H1 (cell line): ENCODE results near the gene PHRF1. TPM values are rescaled to one million over a fixed set of nuclear protein-coding genes. Genes with fewer than 3 reads are reported as not detected.

ENCODE experiments used
- BCL11A ChIP-seq, 2 experiments: IDR thresholded peaks; one replicate each; pipeline ENCODE4 v1.6.1; 2011; ENCODE audit warnings: low read depth in 2 of 2, low read length in 2 of 2, mild to moderate bottlenecking in 2 of 2
- PHF8 ChIP-seq: fragments of 200-600 bp; sonication (generic); conservative IDR thresholded peaks from 2 replicates; pipeline ENCODE4 v1.7.1; 2012; ENCODE audit warnings: low read depth, mild to moderate bottlenecking, inconsistent platforms, low read length, moderate library complexity
- SP1 ChIP-seq: IDR thresholded peaks from 2 replicates; pipeline ENCODE4 v1.6.1; 2011; ENCODE audit warnings: low read depth, low read length
- polyA plus RNA-seq, 7 experiments: library from polyadenylated mRNA; depleted of rRNA in 3 of 7; stranded (reverse) in 5 of 7; unstranded in 2 of 7; fragments of >200 nt in 5 of 7; fragments of 200-250 nt in 2 of 7; gene quantifications; 1 replicate in 5 of 7; 2 replicates in 1 of 7; 4 replicates in 1 of 7; pipeline versions ENCODE4 v1.2.1 to v1.2.3, GENCODE V29; 2011 to 2013; ENCODE audit warnings: missing spikeins in 2 of 7, mixed read lengths in 2 of 7
- total RNA-seq: library from RNA; stranded (reverse); fragmentation: NEBNext Ultra II Directional; extraction: Animal tissue kit (Norgen Biotek cat#: 25700); gene quantifications from 2 replicates; pipeline ENCODE4 v1.2.1, GENCODE V29; 2021

The PHRF1 gene
- total and polyA plus RNA-seq, 2 of the 8 experiments (the other 6 are each of a cell fraction or from before 2014, with no cell fraction given), result 13.4 to 37.3 TPM

DNA sequence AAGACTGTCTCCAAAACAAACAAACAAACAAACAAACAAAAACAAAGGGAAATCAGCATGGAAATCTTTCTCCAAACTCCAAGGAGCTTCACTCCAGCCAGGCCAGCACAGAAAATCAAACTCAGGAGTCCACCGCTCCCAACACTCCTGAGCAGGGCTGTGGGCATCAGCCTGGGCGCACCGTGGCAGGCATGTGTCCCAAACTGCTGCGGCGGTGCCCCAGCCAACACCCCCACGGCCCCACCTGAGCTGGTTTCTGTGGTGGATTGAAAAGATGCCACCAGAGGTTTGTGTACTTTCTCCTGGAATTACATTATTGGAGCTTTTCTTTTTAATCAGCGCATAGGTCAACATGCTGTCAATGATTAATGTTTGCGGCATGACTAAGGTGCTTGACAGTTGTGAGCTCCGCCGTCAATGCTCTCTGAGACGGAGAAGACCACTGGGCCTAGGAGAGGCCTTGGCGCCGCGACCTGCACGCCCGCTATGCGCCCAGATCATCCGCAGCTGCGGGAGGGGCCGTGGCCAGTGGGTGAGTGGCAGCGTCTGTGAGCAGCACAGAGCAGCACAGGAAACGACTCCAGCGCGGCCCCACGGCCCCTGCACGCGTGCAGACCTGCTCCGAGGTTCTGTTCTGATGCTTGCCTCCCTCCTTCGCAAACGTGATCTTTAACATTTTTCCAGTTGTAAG, 78.9 kb downstream of the PHRF1 start (continued):
- TF ChIP-seq SP1 (no peak), PHF8 (no peak), BCL11A (IDR thresholded peaks at IDR 0.05; ENCODE audit: low read depth in 2 of 2, low read length in 2 of 2) (no peak)
